ENCODE measurements around the gene KRTAP5-8. TPM values are rescaled to one million over a fixed set of nuclear protein-coding genes. Genes with fewer than 3 reads are reported as not detected.
"Not testable (repeated sequence)": the region's sequence is repeated elsewhere in the genome, so short reads cannot be mapped to it uniquely, and the experiment has no call there.

Gene KRTAP5-8
- total RNA-seq, 1 experiment from 2014 or later, result not detected

DNA sequence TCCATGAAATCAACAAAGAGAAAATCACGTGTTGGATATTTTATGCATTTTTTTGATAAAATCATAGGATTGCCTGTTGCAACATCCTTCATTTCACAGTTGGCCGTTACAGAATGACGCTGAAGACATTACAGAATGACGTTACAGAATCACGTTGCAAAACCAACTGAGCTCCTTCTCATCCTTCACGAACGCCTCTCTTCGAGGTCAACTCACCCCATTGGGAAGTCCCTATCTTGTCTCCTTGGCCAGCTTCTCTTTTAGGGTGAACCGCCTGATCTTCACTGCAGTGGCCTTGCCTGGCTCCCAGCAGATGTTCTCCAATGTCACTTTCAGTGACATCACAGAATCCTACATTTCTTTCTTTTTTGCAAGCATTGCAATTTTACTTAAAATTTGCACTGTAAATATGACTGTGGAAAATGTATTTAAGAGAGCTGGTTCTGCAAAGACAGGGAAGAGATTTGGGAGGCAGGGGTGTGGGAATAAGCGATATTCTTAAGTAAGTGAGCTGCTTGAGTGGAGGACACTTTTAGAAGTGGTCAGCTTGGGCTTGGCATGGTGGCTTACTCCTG is 5.7 kb upstream of the KRTAP5-8 start:
- H3K4me1 Mint-ChIP-seq, result no peaks in the 10 kb centered on the region
- H3K27ac Mint-ChIP-seq, result no peak overlapping the region
- H3K4me3 Mint-ChIP-seq, result no peak overlapping the region
- TF ChIP-seq NFE2L1 (CRISPR knock-in tag; IDR thresholded peaks at IDR 0.05) (no peak), ZNF232 (CRISPR knock-in tag; IDR thresholded peaks at IDR 0.05) (no peak), GRHL2 (CRISPR knock-in tag; IDR thresholded peaks at IDR 0.05; ENCODE audit: insufficient replicate concordance, severe bottlenecking) (no peak), ZNF423 (CRISPR knock-in tag; IDR thresholded peaks at IDR 0.05) (no peak), SMAD4 (CRISPR knock-in tag; IDR thresholded peaks at IDR 0.05) (no peak), FOXP1 (CRISPR knock-in tag; IDR thresholded peaks at IDR 0.05; ENCODE audit: borderline replicate concordance) (no peak), RELA (CRISPR knock-in tag; IDR thresholded peaks at IDR 0.05; ENCODE audit: borderline replicate concordance) (no peak), ETV6 (CRISPR knock-in tag; IDR thresholded peaks at IDR 0.05) (no peak), ZNF219 (CRISPR knock-in tag; IDR thresholded peaks at IDR 0.05; ENCODE audit: borderline replicate concordance) (no peak), TEAD4 (CRISPR knock-in tag; IDR thresholded peaks at IDR 0.05) (no peak), TP53 (CRISPR knock-in tag; IDR thresholded peaks at IDR 0.05) (no peak), SOX15 (CRISPR knock-in tag; IDR thresholded peaks at IDR 0.05) (no peak)
- TF ChIP-seq, protein P1, sequence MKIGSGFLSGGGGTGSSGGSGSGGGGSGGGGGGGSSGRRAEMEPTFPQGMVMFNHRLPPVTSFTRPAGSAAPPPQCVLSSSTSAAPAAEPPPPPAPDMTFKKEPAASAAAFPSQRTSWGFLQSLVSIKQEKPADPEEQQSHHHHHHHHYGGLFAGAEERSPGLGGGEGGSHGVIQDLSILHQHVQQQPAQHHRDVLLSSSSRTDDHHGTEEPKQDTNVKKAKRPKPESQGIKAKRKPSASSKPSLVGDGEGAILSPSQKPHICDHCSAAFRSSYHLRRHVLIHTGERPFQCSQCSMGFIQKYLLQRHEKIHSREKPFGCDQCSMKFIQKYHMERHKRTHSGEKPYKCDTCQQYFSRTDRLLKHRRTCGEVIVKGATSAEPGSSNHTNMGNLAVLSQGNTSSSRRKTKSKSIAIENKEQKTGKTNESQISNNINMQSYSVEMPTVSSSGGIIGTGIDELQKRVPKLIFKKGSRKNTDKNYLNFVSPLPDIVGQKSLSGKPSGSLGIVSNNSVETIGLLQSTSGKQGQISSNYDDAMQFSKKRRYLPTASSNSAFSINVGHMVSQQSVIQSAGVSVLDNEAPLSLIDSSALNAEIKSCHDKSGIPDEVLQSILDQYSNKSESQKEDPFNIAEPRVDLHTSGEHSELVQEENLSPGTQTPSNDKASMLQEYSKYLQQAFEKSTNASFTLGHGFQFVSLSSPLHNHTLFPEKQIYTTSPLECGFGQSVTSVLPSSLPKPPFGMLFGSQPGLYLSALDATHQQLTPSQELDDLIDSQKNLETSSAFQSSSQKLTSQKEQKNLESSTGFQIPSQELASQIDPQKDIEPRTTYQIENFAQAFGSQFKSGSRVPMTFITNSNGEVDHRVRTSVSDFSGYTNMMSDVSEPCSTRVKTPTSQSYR (CRISPR knock-in tag; IDR thresholded peaks at IDR 0.05), result no peak
- TF ChIP-seq, protein P2, sequence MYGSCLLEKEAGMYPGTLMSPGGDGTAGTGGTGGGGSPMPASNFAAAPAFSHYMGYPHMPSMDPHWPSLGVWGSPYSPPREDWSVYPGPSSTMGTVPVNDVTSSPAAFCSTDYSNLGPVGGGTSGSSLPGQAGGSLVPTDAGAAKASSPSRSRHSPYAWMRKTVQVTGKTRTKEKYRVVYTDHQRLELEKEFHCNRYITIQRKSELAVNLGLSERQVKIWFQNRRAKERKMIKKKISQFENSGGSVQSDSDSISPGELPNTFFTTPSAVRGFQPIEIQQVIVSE (CRISPR knock-in tag; IDR thresholded peaks at IDR 0.05; ENCODE audit: borderline replicate concordance), result no peak
- TF ChIP-seq, protein P3, sequence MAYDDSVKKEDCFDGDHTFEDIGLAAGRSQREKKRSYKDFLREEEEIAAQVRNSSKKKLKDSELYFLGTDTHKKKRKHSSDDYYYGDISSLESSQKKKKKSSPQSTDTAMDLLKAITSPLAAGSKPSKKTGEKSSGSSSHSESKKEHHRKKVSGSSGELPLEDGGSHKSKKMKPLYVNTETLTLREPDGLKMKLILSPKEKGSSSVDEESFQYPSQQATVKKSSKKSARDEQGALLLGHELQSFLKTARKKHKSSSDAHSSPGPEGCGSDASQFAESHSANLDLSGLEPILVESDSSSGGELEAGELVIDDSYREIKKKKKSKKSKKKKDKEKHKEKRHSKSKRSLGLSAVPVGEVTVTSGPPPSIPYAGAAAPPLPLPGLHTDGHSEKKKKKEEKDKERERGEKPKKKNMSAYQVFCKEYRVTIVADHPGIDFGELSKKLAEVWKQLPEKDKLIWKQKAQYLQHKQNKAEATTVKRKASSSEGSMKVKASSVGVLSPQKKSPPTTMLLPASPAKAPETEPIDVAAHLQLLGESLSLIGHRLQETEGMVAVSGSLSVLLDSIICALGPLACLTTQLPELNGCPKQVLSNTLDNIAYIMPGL (CRISPR knock-in tag; IDR thresholded peaks at IDR 0.05), result no peak
- TF ChIP-seq, protein P4, sequence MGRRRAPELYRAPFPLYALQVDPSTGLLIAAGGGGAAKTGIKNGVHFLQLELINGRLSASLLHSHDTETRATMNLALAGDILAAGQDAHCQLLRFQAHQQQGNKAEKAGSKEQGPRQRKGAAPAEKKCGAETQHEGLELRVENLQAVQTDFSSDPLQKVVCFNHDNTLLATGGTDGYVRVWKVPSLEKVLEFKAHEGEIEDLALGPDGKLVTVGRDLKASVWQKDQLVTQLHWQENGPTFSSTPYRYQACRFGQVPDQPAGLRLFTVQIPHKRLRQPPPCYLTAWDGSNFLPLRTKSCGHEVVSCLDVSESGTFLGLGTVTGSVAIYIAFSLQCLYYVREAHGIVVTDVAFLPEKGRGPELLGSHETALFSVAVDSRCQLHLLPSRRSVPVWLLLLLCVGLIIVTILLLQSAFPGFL (CRISPR knock-in tag; IDR thresholded peaks at IDR 0.05; ENCODE audit: borderline replicate concordance), result no peak
- TF ChIP-seq, protein P5, sequence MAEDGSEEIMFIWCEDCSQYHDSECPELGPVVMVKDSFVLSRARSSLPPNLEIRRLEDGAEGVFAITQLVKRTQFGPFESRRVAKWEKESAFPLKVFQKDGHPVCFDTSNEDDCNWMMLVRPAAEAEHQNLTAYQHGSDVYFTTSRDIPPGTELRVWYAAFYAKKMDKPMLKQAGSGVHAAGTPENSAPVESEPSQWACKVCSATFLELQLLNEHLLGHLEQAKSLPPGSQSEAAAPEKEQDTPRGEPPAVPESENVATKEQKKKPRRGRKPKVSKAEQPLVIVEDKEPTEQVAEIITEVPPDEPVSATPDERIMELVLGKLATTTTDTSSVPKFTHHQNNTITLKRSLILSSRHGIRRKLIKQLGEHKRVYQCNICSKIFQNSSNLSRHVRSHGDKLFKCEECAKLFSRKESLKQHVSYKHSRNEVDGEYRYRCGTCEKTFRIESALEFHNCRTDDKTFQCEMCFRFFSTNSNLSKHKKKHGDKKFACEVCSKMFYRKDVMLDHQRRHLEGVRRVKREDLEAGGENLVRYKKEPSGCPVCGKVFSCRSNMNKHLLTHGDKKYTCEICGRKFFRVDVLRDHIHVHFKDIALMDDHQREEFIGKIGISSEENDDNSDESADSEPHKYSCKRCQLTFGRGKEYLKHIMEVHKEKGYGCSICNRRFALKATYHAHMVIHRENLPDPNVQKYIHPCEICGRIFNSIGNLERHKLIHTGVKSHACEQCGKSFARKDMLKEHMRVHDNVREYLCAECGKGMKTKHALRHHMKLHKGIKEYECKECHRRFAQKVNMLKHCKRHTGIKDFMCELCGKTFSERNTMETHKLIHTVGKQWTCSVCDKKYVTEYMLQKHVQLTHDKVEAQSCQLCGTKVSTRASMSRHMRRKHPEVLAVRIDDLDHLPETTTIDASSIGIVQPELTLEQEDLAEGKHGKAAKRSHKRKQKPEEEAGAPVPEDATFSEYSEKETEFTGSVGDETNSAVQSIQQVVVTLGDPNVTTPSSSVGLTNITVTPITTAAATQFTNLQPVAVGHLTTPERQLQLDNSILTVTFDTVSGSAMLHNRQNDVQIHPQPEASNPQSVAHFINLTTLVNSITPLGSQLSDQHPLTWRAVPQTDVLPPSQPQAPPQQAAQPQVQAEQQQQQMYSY (CRISPR knock-in tag; IDR thresholded peaks at IDR 0.05), result no peak
- no peak for DNase-seq (ENCODE audit: low spot score)
- ChIA-PET CTCF (interaction anchor here (0.7 to 1.8 kb wide), 3 partner anchors 12 to 106 kb away, joined by 3 to 4 read pairs (median 3); no protein-coding TSS in a partner anchor), POLR2A (no interaction called here)
- H3K36me3 Mint-ChIP-seq, result no peaks in the 10 kb centered on the region
- no peaks in the 10 kb centered on the region for H3K9me3 Mint-ChIP-seq
- no peak for ATAC-seq
- H3K27me3 Mint-ChIP-seq (ENCODE audit: low read depth), result peaks cover 5% of the 10 kb centered on the region; the same call in 1 of the 2 replicates

DNA sequence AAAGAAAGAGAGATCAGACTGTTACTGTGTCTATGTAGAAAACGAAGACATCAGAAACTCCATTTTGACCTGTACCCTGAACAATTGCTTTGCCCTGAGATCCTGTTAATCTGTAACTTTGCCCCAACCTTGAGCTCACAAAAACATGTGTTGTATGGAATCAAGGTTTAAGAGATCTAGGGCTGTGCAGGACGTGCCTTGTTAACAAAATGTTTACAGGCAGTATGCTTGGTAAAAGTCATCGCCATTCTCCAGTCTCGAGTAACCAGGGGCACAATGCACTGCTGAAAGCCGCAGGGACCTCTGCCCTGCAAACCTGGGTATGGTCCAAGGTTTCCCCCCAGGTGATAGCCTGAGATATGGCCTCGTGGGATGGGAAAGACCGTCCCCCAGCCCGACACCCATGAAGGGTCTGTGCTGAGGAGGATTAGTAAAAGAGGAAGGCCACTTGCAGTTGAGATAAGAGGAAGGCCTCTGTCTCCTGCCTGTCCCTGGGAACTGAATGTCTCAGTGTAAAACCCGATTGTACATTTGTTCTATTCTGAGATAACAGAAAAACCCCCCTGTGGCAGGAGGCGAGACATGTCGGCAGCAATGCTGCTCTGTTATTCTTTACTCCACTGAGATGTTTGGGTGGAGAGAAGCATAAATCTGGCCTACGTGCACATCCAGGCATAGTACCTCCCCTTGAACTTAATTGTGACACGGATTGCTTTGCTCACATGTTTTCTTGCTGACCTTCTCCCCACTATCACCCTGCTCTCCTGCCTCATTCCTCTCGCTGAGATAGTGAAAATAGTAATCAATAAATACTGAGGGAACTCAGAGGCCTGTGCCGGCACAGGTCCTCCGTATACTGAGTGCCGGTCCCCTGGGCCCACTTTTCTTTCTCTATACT is 2.9 kb upstream of the KRTAP5-8 start:
- ATAC-seq; POLR2A ChIA-PET; DNase-seq (ENCODE audit: low spot score); H3K27me3 Mint-ChIP-seq (ENCODE audit: low read depth); H3K4me3 Mint-ChIP-seq; H3K27ac Mint-ChIP-seq; CTCF ChIA-PET; H3K9me3 Mint-ChIP-seq; H3K36me3 Mint-ChIP-seq; H3K4me1 Mint-ChIP-seq: not testable (repeated sequence)
